Sigmoid colon (tissue), 4 donors: Measurements from ENCODE around the gene ESD.

Experiments
- CTCF ChIP-seq, 4 experiments: fragments of 450-650 bp in 3 of 4; fragments of 200-600 bp in 1 of 4; IDR thresholded peaks; one replicate each; pipeline ENCODE4 v1.5.1; 2016 to 2019; ENCODE audit warnings: antibody characterized with exemption in 4 of 4, mild to moderate bottlenecking in 3 of 4, moderate library complexity in 2 of 4
- POLR2AphosphoS5 ChIP-seq, 4 donors: sonication (generic); formaldehyde crosslinking; IDR thresholded peaks; one replicate each; pipeline ENCODE4 v1.6.1; 2017; ENCODE audit warnings: antibody characterized with exemption in 4 of 4

GRCh38 chr13:46778890-46779289, 18.1 kb downstream of the ESD start:
- TF ChIP-seq CTCF (IDR thresholded peaks at IDR 0.05) (no peak), POLR2AphosphoS5 (IDR thresholded peaks at IDR 0.05) (no peak)
